SIG-M5 treated with dmso at 0.1 percent for 504 hours (cell line): ENCODE data around the gene MRPL33.
A peak's percentile ranks its signal among the peaks of the same experiment; 100 is the strongest.

ENCODE experiments used
- DNase-seq: peaks from one replicate; lab custom pipeline; 2025; ENCODE audit not compliant: unreplicated experiment; lab: John Stamatoyannopoulos, UW

MRPL33 gene

DNA sequence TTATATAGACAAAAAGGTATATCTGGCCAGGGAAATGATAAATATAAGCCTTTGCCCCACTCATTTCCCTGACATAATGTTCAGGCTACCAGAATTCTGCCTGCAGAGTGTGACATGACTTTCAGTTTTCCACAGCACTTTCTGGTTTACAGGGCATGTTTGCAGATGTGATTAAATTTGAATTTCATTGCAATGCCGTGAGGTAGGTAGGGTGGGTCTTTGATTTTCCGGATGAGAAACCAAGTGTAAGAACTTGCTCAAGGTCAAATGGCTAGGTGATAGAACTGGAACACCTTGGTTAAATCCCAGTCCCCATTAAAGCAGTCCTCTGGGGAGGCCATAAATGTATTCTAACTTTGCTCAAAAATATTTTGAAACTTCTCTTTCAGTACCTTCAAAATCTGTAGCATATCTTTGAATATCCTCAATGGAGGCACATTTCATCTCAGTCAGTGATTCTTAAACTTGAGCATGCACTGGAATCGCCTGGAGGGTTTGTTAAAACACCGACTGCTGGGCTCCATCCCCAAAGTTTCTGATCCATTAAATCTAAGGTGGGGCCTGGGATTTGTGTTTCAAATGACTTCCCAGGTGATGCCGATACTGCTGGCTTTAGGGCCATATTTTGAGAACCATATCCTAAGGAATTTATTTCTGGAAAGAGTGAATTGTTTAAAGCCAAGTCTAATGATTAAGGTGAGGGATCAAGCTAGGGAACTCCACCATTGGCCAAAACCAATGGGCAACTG lies 35.0 kb downstream of the MRPL33 start:
- no peak for DNase-seq

DNA sequence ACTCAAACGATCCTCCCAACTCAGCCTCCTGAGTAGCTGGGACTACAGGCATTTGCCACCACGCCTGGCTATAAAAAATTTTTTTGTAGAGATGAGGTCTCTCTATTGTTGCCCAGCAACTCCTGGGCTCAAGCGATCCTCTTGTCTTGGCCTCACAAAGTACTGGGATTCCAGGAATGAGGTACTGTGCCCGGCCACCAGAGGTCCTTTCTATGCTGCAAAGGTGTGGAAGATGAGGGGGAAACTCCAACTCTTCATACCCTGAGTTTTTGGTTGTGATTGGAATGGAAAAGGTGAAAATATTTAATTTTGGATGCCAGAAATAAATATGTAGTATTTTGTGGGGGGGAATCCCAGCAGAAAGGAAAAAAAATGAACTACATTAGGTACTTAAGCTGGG lies 36.0 kb downstream of the MRPL33 start:
- peak; percentile 49 for DNase-seq

DNA sequence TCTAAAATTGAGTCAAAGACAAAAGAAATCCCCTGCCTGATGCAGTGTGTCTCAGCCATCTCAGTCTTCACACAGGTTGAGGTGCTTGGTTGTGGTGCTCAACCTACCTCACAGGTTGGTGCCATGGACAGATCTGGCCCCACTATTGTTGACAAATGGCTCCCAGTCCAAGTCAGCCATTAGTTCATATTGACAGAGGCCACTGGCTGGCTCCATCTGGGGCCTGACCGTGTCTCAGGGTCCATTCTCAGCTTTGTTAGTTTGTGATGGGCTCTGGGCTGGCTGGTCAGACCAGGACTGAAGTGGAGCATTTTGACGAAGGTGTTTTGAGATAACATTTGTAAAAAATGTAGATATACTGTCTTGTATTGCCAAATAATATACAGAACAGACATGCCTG lies 36.9 kb downstream of the MRPL33 start:
- DNase-seq: no peak

DNA sequence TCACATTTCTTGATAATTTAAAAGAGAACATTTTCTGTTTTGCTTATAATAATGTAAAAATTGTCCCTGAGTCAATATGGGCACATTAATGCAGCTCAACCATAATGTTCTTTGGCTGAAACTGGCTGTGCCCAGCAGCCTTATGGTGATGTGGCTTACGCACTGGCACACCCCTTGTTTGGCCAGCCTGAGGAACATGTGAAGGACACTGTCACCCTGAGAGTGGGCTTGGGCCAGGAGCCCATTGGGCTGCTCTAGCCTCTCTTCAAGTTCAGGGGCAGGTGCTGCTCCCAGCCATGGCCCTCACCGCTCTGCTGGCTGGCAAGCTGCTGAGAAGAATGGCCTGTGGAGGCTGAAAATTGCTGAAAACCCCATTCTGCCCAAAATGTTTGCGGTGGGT lies 37.5 kb downstream of the MRPL33 start:
- no peak for DNase-seq

DNA sequence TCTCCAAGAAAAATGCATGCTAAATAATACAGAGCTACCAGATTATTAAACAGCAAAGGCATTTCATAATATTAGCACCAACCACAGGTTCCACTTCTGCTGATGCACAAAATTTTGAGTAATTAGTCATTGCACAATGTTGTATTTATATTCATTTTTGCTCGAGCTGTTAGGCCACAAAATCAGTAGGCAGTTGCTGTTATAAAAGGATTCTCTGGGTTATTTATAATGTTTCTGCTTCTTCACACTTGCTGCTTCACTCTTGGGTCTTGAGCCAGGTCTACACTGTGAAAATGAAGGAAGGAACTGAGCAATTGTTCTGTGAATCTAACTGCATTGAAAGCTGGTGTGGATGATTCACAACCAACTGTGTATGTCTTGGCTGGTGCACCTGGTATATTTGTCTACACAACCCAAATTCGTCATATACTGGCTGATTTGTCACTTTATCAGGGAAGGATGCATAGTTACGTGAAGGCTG lies 38.3 kb downstream of the MRPL33 start:
- peak; percentile 99 for DNase-seq

DNA sequence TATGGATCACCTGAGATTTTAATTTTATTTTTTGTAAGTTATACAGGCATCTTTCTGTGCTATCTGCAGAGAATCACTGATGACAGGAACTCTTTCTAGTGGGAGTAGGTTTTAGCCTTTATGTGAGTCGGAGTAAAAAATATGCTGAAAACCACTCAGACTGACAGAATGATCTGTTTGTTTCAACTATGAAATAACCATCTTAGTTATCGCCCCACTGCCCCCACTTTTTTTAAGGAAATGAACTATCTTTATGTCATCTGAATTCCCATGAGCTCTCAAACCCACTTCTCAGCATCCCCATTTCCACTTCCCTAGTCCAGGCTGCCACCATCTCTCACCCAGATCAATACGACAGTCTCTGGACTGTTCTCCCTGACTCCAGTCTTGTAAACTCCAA lies 38.9 kb downstream of the MRPL33 start:
- peak; percentile 43 for DNase-seq

DNA sequence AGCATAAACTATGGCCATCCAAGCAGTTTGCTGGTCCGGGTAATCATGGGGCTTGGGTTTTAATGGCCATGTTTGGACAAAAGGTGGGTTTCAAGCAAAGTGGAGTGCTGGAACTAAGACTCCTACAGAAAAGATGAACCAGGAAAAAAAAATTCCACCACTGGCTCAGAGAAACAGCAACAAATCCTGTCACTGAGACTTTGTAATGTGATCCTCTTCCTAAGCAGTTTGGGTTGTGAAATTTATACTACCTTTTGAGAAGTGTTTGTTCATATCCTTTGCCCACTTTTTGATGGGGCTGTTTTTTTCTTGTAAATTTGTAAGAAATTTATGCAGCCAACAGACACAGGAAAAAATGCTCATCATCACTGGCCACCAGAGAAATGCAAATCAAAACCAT lies 40.2 kb downstream of the MRPL33 start:
- no peak for DNase-seq

DNA sequence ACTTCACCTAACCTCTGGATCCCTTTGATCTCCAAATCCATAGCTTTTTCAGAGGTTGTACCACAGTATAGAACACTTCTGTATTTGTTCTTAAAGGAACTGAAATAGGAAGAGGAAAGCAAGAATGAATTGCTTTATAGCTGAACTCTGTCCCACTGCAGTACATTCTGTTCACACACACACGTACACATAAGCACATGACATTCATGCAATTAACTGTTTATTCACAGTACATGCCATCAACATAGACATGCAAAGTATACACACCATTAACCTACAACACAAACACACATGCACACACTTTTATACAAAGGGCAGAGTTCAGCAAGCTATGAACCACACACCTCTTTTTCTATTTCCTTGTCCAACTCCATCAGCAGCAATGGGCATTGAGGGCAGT lies 43.2 kb downstream of the MRPL33 start:
- DNase-seq: peak; percentile 40

DNA sequence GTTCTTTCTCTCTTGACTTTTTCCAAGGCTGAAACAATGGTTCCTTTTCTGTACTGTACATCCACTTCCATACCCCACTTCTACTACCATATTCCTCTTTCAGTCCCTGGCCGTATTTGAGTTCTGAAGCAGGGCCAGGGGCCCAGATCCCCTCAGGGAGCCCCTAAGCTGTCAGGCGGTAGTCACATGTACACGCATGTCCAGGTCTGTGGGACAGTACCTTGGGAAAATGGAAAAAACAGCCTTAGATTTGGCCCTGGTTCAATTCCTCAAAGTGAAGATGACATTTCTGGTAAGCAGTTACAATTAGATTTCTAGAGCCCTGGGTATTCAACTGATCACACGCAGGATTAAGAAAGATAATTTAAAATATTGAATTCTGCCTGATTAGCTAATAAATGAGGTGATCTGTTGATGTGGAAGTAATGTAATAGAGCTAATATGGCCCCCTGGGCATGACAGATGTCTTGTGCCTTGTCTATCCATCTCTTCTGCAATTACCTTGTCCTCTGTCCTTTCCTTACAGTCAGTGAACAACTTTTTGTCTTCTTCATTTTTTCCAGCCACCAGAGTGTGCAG lies 44.4 kb downstream of the MRPL33 start:
- DNase-seq: no peak

DNA sequence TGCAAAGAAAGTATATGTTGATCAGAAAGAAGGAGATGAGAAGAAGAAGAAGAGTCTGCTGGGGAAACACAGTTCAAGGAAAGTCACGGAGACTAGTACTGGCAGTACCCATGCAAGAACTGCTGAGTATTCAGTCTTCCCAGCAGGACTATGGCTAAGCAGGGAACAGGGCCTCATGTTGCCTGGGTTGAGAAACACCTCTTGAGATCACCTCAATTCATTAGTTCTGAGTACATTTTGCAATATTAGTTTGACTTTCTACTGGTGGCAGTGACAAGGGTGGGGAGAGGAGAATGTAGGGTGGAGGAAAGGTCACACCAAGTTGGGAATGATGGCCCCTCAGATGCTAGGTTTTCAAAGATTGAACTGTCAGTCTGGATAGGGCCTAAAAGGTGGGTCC lies 50.5 kb downstream of the MRPL33 start:
- DNase-seq: no peak

DNA sequence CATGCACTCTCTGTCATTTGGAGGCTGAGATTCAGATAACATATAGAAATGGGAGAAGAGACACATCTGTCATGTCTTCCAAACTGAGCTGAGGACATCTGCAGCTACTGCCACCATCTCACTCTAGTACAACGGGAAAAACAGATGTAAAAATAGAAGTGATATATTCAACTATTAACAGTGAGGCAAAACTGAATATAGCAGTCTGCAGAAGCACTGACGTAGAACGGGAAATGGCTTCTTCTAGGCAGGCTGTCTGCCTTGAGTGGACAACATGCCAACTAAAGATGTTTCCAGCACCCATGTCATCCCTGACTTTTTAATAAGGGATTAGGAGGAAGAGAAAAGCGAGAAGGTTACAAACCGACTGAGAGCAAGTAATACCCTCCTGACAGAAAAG lies 51.6 kb downstream of the MRPL33 start:
- DNase-seq: no peak

DNA sequence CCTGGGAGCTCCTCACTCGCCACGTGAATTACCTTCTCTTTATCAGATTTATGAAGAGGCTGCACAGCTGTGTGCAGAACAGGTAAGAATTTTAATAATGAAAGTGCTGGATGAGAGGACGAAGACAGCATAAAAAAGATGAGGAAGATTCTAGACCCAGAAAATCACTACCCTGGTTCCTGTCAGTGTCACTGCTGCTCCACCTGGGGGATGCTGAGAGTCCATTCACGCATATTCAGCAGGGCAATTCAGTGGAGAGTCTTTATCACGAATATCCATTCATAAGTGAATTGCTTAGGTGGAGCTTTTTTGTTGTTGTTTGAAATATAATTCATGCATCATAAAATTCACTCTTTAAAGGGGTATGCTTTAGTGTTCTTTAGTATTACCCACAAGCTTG lies 52.0 kb downstream of the MRPL33 start:
- DNase-seq: no peak

DNA sequence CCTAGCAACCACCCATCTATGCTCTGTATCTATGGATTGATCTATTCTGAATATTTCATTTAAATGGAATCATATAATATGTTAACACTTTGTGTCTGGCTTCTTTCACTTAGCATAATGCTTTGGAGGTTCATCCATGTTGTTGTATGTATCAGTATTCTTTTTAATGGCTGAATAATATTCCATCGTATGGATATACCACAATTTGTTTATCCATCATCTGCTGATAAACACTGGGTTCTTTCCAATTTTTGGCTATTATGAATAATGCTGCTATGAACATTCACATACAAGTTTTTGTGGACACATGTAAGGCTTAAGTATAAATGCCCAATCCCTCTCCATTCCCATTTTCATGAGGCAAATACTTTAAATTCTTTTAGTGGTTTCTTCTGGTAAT lies 52.9 kb downstream of the MRPL33 start:
- no peak for DNase-seq

DNA sequence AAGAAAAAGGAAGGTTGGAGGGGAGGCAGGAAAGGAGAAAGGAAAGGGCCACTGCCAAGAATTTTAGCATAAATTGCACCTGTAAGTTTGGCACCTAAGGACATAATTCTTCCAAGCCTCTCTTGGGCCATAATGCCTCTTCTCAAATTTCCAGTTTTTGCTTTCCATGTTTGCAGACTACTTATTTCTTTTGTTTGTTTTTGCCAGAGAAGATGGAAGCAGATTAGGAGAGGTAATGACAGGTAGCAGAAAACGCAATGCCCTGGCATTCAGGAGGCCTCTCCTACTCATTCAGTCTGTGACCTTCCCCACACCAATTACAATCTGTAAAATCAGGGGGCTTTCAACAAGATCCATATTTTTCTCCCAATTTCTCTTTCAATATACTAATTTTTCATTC lies 56.8 kb downstream of the MRPL33 start:
- DNase-seq: no peak
